ENCODE data around the gene RNF213.
"Not testable (repeated sequence)": the region's sequence is repeated elsewhere in the genome, so short reads cannot be mapped to it uniquely, and the experiment has no call there.

The RNF213 gene

GRCh38 chr17:80223838-80224497 lies 36.7 kb upstream of the RNF213 start:
- DNase-seq (ENCODE audit: low read depth in 1 of 2, low spot score in 1 of 2) = no peak

- DNase-seq (ENCODE audit: low read depth in 1 of 2, low spot score in 1 of 2) = no peak
These were observed 36.0 kb upstream of the RNF213 start for GRCh38 chr17:80224683-80225082.

- no peak for DNase-seq (ENCODE audit: low read depth in 1 of 2, low spot score in 1 of 2)
These were observed 35.4 kb upstream of the RNF213 start for GRCh38 chr17:80225230-80225629.

GRCh38 chr17:80227156-80227555 lies 33.5 kb upstream of the RNF213 start:
- no peak for DNase-seq (ENCODE audit: low read depth in 1 of 2, low spot score in 1 of 2)

GRCh38 chr17:80227666-80228065 lies 33.0 kb upstream of the RNF213 start:
- no peak for DNase-seq (ENCODE audit: low read depth in 1 of 2, low spot score in 1 of 2)

- DNase-seq (ENCODE audit: low read depth in 1 of 2, low spot score in 1 of 2) = no peak
These were observed 32.2 kb upstream of the RNF213 start for GRCh38 chr17:80228477-80228876.

- DNase-seq (ENCODE audit: low read depth in 1 of 2, low spot score in 1 of 2) = no peak
These were observed 31.6 kb upstream of the RNF213 start for GRCh38 chr17:80229011-80229410.

- no peak for DNase-seq (ENCODE audit: low read depth in 1 of 2, low spot score in 1 of 2)
These were observed 28.2 kb upstream of the RNF213 start for GRCh38 chr17:80232438-80232837.

- no peak for DNase-seq (ENCODE audit: low read depth in 1 of 2, low spot score in 1 of 2)
These were observed 27.4 kb upstream of the RNF213 start for GRCh38 chr17:80233202-80233601.

- DNase-seq (ENCODE audit: low read depth in 1 of 2, low spot score in 1 of 2) = no peak
These were observed 23.7 kb upstream of the RNF213 start for GRCh38 chr17:80236911-80237310.

GRCh38 chr17:80237386-80237785 lies 23.3 kb upstream of the RNF213 start:
- DNase-seq (ENCODE audit: low read depth in 1 of 2, low spot score in 1 of 2) = no peak

- no peak for DNase-seq (ENCODE audit: low read depth in 1 of 2, low spot score in 1 of 2)
These were observed 18.1 kb upstream of the RNF213 start for GRCh38 chr17:80242505-80242904.

GRCh38 chr17:80243526-80244433 lies 16.9 kb upstream of the RNF213 start:
- DNase-seq (ENCODE audit: low read depth in 1 of 2, low spot score in 1 of 2) = no peak

GRCh38 chr17:80244448-80244847 lies 16.2 kb upstream of the RNF213 start:
- DNase-seq (ENCODE audit: low read depth in 1 of 2, low spot score in 1 of 2) = not testable (repeated sequence)

GRCh38 chr17:80244871-80245509 lies 15.7 kb upstream of the RNF213 start:
- DNase-seq (ENCODE audit: low read depth in 1 of 2, low spot score in 1 of 2) = no peak

GRCh38 chr17:80245566-80246265 lies 14.9 kb upstream of the RNF213 start:
- DNase-seq (ENCODE audit: low read depth in 1 of 2, low spot score in 1 of 2) = no peak

- no peak for DNase-seq (ENCODE audit: low read depth in 1 of 2, low spot score in 1 of 2)
These were observed 14.4 kb upstream of the RNF213 start for GRCh38 chr17:80246266-80246681.

- no peak for DNase-seq (ENCODE audit: low read depth in 1 of 2, low spot score in 1 of 2)
These were observed 13.9 kb upstream of the RNF213 start for GRCh38 chr17:80246726-80247125.

- DNase-seq (ENCODE audit: low read depth in 1 of 2, low spot score in 1 of 2) = no peak
These were observed 13.1 kb upstream of the RNF213 start for GRCh38 chr17:80247561-80247960.

GRCh38 chr17:80248001-80248893 lies 12.4 kb upstream of the RNF213 start:
- no peak for DNase-seq (ENCODE audit: low read depth in 1 of 2, low spot score in 1 of 2)
